Endometrium (tissue), 2 donors: Measurements from ENCODE around the gene PRG2.
"Not testable (repeated sequence)": the region's sequence is repeated elsewhere in the genome, so short reads cannot be mapped to it uniquely, and the experiment has no call there.

Source experiments
- FAIRE-seq: peaks from 2 replicates; lab custom pipeline; 2012; peaks lifted over from hg19 to GRCh38; lab: Jason Lieb, UNC
- donor health status: control.
- donor health status: control.

PRG2 gene

DNA sequence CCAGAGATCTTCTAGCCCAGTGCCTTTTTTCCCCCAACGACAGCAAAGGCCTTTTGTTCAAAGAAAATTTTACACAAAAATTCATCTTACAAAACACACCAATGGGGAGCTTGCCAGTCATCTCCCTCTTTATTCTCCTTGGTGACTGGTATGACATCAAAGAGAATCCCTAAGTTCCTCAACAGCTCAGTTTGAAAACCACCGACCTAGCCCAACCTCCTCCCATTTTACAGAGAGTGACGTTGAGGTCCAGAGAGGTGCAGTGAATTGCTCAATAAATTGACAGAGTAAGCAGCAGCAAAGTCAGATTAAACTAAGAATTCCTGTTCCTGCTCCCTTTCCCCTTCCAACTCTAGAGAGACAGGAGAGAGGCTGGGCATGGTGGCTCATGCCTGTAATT is 28.7 kb upstream of the PRG2 start:
- FAIRE-seq: no peak

DNA sequence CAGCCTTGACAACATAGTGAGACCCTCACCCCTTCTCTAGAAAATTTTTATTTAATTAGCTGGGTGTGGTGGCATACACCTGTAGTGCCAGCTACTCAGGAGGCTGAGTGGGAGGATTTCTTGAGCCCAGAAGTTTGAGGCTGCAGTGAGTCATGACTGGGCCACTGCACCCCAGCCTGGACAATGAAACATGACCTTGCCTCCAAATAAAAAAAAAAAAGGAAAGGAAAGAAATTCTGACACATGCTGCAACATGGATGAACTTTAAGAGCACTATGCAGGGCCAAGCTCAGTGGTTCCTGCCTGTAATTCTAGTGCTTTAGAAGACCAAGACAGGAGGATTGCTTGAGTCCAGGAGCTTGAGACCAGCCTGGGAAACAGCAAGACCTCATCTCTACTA is 27.7 kb upstream of the PRG2 start:
- FAIRE-seq: no peak

DNA sequence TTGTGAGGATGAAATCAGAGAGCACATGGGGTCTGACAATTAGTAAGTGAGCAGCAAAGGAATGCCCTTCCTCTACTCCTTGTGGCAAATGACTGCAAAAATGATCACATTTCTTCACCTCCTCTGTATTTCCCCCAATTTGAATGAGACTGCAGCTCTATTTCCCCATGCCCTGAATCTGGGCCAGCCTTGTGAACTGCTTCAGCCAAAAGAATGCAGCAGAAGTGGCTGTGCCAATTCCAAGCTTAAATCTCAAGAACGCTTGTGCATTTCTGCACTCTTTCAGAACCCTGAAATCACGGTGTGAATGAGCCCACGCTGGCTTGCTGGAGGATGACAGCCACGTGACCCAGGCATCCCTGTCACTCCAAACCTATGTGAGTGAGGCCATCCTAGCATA is 26.6 kb upstream of the PRG2 start:
- no peak for FAIRE-seq

DNA sequence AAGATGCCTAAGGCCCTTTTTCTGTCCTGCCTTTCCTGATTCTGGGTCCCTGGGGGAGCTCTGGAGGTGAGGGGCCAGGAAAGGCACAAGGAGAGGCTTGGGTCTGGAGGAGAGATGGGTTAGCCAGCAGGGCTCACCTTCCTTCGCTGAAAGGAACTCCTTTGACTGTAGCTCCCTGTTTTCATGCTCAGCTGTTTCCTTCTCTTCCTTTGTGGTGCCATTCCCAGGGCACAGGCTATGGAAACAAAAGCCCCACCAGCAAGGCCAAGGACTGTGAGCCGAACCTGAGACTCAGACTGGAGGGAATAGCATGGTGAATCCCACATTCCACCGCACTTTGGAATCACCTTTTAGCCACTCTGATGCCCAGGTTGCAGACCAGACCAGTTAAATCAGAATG is 26.0 kb upstream of the PRG2 start:
- no peak for FAIRE-seq

DNA sequence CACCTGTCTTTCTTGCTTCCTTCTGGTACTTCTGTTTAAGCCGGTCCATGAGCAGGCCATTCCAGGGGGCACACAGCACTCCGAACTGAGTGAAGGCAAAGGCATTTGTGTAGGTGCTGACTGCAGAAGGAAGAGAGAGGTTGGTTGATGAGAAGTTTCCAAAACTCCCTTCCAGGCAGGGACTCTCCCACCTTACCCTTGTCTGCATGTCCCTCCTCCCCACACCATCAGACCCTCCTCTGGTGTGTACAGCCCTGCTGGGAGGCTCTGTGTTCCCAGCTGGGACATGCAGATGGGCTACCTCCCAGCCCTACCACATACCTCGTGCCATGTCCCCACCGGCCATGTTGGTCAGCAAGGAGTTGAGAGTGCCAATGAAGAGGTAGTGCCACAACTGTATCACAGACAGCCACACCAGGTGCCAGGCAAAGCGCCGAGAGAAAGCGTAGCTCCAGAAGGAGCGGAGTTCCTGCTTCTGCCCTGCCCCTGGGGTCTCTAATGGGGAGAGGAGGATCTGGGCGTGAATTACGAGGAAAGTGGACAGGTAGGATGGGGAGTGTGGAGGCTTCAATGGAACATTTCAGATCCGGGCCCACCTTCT is 24.3 kb upstream of the PRG2 start:
- no peak for FAIRE-seq

DNA sequence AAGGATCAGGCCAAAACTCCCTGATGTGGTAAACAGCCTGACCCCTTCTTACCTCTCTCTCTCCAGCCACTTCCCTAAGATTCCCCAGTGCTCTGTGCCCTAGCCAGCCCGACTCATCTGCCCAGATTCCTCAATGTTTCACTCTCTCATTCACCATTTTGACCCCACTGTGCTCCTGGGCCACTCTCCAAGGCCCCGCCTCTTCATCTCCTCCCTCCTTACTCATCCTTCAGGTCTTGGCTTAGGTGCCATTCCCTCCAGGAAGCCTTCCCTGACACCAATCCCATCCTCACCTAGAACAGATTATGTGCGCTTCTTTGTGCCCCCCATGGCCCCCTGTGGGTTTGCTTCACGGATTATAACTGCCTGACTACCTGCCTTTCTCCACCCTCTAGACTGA is 23.2 kb upstream of the PRG2 start:
- no peak for FAIRE-seq

DNA sequence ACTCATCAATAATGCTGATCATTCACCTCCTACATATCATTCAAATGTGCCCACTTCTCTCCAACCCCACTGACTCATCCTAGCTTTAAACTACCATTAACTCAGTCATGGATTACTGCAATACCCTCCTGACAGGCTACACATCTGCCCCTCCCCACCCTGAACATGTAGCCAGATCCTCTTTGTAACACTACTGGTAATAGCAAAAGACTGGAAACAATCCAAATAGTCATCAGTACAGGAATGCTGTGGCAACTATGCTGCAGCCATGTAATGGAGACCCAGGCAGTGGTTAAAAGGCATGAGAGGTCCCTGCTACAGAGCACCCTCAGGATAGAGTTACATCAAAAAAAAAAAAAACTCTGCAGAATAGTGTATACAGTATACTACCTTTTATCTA is 19.8 kb upstream of the PRG2 start:
- no peak for FAIRE-seq

DNA sequence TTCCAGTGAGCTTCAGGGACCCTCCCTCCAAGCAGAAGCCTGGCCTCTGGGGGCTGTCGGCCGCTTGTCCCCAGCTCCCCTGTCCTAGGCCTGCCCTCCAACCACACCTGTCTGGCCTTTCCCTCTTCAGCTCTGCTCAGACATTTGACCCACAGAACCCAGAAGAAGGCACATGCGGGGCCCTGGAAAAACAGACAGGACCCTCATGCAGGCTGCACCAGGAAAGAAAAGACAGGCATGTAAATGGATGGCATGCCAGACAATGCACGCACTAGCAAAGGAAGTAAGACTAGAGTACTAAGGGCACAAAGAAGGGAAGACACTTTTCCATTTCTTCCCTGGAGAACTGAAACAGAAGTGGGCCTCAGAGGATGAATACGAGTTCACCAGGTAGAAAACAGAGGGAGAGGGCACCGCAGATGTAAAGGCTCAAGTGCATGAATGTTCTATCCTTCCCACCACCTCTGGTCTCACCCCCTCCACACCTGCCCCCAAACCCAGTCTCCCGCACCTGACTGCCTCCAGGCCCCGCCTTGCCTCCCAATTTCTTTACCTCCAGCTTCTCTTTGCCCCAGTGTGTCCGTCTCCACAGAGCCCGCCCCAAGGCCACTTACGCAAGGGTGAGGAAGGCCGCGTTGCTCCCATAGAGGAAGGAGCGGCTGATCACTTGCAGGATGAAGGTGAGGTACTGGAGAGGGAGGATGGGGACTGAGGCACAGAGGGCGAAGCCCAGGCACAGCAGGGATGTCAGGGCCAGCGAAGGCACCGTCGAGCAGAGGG is 19.1 kb upstream of the PRG2 start:
- no peak for FAIRE-seq

DNA sequence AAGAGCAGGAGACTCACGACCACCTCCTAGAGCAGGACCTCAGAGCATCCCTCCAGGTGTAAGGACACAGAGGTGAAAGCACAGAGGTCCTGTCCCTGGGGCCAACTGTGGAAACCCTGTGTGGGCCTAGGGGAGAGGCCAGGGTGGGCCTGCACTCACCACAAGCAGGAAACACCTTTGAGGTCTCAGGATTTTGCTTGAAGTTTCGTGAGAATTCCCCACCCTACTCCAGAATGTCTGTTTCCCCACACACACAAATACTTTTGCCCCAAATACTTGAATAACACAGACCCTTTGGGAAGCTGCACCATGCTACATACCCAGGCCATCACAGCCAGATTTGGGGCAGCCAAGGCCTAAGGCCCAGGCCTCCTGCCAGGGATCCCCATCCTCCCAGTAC is 18.3 kb upstream of the PRG2 start:
- FAIRE-seq: no peak

DNA sequence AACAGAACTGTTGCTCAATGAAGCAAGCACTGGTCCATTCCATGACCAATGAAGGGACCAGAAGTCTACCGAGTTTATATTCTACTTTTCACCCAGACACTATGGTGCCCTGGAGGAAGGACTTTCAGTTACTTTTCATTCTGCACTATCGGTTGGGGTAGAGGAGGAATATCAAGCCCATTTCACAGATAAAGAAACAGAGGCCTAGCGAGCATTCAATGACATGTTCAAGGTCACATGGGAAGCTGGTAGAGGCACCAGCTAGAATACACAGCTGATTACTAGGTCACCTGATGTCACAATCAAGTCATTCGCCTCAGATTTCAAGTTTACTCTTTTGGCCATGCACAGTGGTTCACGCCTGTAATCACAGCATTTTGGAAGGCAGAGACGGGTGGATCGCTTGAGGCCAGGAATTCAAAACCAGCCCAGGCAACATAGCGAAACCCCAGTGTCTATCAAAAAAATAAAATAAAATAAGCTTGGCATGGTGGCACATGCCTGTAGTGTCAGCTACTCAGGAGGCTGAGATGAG is 17.6 kb upstream of the PRG2 start:
- no peak for FAIRE-seq

DNA sequence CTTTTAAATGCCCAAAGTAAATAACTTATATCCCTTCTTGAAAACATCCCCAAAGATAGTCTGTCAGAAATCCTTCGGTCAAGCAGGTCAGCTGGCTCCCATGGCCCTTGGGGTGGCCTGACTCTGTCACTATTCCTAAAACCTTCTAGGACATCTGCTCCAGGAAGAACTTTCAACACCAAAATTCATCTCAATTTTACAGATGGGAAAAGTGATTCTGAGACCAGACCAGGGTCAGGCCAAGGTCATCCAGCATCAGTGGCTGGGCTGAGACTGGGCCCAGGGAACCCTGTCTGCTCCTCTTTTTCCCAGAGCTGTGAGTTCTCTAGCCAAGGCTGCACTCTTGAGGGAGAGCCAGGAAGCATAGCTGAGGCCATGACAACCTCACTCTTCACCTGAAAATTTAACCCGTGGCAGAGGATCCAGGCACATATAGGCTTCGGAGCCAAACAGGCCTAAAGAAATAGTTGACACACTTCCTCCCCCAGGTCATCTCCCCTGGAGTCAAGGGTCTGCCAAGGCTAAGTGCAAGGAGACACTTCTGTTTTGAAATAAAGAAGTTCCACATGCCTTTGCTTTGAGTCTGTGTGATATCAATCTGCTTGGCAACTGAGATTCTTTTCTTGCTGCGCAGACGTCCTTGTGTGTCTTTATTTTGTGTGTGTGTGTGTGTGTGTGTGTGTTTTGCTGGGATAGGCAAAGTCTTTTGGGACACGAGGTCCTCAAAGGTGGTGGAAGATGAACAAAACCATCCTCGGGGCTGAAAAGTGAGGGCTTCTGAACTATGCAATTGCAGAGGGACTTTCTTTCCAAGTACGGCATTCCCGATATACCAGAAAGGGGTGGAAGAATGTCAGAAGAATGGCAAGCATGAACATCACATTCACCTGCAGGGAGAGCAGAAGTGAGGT is 16.8 kb upstream of the PRG2 start:
- FAIRE-seq: no peak

DNA sequence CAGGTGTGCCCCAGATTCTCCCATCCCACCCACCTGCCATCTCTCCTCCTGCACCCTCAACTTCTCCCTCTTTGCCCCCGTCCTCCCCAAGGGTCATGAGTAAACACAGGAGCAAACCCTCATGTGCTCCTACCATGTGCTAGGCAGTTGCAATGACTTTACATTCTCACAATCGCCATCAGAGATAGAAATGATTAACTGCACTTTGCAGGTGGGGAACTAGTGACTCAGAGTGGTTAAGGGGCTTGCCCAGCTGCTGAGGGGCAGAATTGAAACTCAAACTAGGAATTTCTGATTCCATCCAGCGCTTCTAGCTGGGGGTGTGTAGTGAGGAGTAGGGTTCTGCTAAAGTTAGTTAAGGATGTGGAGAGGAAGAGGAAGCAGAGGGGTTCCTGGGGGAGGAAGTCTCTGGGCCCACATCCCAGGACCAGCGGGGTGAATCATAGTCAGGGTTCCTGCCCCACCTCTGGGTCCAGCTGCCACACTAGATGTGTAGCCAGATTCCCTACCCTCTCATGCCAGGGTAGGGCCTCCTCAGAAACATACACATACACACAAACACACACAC is 16.0 kb upstream of the PRG2 start:
- FAIRE-seq: no peak

DNA sequence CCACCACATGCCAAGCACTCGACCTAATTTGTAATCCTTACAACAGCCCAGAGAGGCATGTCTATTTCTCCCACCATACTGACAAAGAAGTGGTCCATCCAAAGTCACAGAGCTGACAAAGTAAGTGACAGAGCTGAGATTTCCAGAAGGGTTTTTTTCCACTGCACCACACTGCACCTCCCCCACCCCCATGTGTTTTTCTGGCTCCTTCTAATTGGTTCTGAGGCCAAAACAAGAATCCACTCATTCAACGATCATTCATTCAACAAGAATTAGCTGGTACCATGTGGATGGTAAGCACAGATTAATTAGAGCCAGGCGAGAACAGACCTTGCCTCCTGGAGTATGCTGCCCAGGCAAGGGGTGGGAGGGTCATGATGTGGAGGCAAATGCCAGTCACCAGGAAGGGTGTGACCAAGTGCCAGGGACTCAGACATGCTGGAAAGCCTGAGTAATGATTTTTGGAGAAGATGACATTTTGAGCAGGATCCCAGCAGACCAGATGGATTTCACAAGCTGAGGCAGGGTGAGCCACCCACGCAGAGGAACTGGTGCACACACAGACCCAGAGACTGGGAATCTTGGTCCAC is 14.9 kb upstream of the PRG2 start:
- no peak for FAIRE-seq

DNA sequence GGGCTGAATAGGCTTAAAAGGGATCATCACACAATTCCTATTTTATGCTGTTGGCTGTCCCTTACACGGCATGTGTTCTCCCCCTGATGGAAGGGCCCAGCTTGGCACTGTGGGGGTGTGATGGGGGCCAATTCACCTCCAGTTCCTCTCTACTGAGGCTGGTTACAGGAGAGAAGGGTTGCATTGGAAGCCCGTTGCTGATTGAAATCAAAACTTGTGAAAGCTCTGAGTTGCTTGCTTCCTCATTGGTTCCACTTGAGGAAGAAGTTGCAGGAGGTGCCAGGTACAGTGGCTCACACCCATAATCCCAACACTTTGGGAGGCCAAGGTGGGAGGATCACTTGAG is 13.3 kb upstream of the PRG2 start:
- FAIRE-seq: no peak

DNA sequence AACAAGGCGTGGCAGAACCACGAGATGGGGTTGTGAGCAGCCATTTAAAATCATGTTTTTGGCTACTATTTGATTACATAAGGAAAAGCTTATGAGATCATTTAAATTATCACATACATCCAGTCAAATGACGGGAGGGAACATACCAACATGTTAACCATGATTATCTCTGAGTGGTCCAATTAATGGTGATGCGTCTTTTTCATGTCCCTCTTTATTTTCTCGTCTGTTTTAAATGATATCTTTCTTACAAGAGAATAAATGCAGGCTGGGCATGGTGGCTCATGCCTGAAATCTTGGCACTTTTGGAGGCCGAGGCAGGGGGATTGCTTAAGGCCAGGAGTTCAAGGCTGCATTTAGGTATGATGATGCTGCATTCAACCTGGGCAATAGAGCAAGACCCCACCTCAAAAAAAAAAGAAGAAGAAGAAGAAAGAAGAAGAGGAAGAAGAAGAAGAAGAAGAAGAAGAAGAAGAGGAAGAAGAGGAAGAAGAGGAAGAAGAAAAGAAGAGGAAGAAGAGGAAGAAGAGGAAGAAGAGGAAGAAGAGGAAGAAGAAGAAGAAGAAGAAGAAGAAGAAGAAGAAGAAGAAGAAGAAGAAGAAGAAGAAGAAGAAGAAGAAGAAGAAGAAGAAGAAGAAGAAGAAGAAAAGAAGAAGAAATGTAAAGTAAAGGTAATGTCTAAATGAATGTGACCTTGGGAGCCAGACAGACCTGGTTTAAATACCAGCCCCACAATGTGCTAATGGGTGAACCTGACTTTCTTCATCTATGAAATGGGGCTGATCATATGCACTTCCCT is 12.8 kb upstream of the PRG2 start:
- FAIRE-seq: not testable (repeated sequence)

DNA sequence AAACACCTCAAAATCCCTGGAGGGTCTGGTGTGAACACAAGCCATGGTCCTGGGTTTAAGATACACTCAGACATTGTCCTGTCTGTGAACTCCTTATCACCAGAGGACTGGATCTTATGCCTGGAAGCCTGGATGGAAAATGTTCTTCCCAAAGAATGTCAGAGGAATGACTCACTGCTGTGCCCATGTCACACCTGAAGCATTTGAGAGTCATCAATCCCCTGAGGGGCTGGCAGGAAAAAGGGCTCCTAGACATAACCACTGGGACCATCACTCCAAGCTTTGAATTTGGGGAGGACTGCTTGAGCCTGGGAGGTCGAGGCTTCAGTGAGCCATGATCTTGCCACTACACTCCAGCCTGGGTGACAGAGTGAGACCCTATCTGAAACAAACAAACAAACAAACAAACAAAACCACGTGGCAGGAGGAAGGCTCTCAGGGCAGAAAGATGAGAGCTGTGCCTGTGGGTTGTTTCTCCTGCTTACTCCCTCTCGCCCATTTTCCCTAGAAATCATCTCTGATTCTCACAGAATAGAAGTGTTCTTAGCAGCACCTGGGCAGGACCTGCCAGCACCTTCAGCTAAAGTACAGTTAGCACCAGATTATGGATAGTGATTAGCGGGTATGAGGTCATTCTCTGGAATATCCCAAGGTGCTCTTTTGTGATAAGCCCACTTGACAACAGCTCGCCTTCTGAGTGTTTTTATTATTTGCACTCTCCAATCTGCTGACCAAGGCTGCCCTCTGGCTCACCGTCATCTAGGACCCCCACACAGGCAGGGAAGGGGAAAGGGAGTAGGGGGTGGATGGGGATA is 11.9 kb upstream of the PRG2 start:
- no peak for FAIRE-seq

DNA sequence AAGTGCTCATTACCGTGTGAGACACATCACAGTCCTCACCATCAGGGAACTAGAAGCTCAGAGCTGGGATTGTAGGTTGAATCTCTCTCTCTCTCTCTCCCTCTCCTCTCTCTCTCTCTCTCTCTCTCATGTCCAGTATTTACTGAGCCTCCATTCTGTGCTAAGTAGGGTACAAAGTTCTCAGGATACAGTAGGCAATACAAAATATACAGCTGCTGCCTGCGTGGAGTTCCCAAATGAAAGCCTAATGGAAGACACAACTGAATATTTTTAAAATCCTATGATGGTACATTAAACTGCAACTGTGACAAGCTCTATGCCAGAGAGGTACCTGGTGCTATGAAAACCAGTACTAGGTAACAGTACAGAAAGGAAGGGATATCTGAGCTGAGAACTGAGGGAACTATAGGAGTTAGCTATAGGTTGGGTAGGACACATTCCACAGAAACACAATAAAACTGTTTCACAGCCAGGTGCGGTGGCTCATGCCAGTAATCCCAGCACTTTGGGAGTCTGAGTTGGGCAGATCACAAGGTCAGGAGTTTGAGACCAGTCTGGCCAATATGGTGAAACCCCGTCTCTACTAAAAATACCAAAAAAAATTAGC is 9.6 kb upstream of the PRG2 start:
- FAIRE-seq: no peak

DNA sequence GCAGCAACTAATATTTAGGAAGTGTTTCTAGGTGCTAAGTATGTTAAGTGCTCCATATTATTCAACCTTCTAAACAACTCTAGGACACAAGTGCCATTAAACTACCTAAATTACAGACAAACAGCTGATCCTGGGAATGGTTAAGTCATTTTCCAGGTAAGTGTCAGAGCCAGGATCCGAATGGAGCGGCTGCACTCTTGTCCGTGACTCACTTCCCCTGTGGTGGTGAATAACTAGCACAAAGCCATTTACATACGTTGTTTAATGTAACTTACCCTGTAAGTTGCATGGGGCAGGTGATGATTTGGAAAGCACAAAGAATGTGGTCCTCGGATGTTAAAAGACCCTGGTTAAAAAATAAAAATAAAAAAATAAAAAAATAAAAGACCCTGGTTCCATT is 8.8 kb upstream of the PRG2 start:
- no peak for FAIRE-seq

DNA sequence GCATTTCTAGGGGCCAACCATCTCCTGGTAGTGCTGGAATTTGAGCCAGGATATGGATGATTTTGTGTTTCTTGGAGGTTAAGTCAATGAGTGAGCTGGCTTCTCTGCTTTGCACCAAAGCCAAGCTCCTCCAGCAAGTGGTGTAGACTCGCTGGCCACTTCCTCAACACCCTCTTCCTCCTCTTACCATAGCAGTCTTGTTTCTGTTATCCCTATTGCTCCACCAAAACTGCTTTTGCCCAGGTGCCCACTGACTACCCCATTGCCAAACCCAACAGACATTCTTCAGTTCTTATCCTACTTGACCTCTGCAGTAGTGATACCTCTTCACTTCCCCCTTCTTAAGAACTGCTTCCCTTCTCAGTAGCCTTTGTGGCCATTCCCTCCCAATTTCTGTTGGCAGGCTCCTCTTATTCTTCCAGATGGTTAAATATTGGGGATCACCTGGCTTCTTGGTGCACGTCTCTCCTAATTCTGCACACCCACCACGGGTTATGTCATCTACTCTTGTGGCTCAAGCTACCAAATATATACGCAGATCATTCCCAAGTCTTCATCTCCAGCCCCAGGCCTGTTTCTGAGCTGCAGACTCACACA is 7.0 kb upstream of the PRG2 start:
- no peak for FAIRE-seq

DNA sequence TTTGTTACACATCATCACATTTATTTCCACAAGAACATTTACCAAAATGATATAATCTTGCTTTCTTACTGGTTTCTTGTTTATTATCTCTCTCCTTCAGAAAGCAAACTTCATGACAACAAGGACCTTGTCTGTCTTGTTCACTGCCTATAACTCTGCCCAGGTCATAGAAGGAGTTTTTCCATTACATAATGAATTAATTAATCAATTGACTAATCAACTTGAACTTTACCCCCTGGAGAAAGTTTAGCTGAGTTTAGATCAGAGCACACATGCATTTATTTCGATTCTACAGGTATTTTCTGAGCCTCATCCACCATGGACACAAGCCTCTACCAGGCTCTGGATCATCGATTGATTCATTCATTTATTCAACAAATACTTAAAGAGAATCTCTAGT is 6.3 kb upstream of the PRG2 start:
- FAIRE-seq: no peak
